ENCODE measurements around the gene TRMT1.

Gene TRMT1

DNA sequence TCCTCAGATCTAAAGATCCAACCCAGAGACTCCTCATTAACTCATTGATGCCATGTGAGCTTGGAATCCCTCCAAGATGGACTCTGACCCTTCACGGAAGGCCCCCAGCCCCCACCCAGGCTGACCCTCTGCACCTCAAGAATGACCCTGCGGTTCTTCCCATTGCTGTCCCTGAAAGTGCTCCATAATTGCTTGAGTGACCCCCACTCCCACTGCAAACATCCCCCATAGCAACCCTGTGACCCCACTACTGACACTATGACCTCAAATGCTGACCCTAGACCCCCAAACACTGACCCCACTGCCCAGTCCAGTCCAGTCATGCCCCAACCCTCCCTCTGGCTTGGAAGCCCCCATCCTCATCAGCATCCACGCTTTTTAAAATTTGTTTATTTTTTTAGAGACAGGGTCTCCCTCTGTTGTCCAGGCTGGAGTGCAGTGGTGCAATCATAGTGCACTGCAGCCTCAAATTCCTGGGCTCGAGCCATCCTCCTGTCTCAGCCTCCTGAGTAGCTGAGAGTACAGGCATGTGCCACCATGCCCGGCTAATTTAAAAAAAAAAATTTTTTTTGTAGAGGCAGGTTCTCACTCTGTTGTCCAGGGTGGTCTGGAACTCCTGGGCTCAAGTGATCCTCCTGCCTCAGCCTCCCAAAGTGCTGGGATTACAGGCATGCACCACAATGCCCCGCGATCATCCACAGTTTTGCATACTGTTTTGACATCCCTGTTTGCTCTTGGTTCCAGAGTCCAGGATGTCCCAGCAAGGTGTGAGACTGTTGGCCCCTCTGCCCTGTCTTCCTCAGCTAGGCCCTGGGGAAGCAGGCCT, 14.7 kb downstream of the TRMT1 start:
- DNase-seq, result peak; percentile 17

DNA sequence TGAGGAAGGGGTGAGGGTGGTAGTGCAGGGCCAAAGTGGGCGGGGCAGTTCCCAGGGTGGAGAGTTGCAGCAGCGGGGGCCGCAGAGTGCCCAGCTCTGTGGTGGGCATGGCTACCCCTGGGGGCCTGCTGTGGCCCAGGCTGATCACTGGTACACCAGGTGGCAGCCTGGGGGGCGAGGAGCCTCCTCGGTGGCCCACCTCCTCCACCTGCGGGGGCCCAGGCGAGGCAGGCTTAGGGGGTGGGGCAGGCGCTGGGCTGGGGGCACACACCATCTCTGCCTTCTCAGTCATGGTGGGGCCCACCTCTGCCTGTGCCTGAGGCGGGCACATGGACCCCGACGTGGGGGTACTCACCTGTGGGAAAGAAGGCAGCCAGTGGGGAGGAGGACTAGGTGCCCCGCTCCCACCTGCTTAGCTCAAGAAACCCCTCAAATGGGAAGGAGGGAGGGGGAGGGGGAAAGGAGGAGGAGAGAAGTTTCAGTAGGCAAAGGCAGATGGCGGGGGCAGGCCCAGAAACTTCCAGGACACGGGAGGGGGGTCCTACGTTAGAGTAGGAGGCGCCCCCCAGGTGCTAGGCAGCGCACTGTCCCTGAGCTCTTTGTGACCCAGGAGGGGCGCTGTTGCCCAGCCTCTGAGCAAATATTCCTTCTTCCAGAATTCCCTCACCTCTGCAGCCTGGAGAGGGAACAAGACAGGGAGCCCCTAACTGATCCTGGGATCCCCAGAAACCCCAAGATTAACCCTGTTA, 15.5 kb downstream of the TRMT1 start:
- DNase-seq, result peak; percentile 57

- peak; percentile 61 for DNase-seq
Observed at GRCh38 chr19:13100031-13100588, 16.4 kb downstream of the TRMT1 start.

- DNase-seq, result peak; percentile 63
Observed at GRCh38 chr19:13099073-13099999, 17.2 kb downstream of the TRMT1 start.

- DNase-seq, result peak; percentile 83
Observed at GRCh38 chr19:13098277-13099072, 18.1 kb downstream of the TRMT1 start.

DNA sequence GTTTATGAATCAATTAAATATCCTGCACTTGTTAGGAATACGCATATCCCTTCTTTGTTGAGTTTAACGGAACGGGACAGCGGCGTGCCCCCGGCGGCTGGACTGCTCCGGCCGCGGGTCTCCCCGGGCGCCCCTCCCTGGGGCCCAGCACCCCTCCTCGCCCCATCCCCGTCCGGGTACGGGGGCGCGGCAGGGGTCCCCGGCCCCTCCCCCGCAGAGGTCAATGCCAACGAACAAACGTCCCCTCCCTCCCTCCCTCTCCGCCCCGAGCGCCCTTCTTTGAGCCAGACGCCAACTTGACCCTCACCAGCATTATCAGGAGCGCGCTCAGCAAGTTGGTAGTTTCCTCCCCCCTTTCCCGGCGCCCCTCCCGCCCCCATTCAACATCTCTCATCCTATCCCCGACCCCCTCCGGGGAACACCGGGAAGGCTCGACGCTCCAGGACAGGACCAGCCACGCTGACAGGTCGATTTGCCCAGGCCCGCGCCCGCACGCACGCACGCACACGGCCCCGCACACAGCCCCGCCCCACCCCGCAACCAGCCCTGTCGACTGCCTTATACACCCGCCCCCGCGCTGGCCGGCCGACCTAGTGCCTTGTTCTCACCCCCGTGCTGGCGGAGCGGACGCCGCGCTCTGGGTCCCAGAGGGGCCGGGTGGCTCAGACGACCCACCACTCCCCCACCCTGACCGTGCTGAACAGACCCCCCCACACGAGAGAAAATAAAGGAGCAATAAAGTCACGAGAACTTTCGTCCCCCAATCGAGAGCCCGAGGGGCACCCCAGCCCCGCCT, 18.9 kb downstream of the TRMT1 start:
- peak; percentile 56 for DNase-seq

DNA sequence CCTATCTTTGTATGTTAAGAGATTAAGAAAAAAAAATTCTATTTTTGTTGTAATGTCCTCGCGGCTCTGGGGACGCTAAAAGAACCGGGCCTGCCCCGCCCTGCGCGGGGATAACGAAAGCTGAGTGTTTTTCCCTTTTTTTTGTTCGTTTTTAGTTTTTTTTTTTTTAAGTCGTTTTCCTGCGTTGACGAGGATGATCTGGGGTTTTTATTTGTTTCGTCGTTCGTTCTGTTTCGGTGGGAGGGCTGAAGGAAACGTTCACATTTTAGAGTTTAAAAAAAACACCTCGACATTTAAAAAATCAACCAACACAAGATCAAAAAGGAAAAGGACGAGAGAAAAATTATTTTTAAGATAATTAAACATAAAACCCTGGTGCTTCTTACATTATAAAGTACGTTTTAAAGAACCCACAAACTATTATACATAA, 19.5 kb downstream of the TRMT1 start:
- no peak for DNase-seq

DNA sequence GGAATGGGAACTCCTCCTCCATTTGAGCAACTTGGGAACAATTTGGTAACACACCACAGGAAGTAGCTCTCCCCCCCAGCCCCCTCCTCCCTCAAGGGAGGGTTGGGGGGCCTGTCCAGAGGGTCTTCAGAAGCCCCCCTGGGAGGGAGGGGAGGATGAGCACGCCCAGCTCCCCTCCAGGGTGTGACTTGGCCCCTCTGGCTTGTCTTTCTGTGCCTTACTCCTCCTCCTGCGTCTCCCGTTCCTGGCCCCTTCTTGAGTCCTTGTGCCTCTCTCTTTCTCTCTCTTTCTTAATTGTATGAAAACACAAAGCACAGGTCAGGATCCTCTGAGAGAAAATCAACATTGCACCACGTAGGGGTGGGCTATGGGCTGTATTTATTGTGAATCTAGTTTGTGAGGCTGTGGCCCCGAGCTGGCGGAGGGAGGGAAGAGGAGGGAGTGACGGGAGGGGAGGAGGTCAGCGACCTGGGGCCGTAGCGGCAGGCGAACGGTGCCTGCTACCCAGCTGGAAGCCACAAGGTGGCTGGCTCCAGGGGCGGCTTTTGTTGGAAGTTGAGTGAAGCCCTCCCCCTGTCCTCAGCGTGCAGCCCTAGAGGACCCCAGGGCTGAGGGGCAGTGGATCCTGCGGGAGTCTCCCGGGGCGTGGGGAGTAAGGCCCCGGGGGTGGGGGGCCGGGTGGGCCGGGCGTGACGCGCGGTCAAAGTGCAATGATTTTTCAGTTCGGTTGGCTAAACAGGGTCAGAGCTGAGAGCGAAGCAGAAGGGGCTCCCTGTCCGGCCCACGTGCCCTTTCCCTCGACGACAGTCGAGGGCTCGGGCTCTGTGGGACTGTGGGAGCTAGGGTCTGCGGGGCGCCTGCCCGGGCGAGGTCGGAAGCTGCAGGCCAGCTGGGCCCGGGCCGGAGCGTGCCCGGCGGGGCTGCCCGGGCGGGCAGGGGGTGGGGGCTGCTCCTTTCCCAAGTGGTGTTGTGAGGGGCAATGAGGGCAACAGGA, 20.3 kb downstream of the TRMT1 start:
- DNase-seq, result no peak

GRCh38 chr19:13095393-13095784, 21.2 kb downstream of the TRMT1 start:
- no peak for DNase-seq

DNA sequence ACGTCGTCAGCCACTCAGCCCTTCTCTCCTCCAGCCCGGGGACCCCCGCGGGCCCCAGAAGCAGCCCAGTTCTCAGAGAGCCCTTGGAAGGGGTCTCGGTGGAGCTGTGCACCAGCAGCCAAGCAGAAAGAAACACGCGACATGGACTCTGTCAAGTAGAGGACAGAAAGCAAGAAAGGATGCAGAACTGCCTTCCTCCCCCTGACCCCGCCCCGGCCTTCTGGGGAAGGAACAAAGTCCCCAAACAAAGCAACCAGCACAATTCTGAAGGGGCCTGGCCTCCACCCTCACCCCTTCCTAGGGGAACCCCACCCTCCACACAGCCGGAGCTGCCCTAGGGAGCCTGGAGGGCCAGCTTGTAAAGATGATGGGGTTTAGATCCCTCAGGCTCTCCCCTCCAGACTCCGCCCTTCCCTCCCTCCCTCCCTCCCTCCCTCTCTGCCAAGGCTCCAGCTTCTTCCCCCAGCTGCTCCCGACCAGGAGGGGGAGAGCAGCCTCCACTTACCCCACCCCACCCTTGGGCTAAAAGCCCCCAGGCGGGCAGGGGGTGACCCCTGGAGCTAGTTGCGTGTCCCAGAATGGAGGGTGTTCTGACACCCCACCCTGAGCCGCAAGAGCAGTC, 21.7 kb downstream of the TRMT1 start:
- DNase-seq, result peak; percentile 57

- DNase-seq, result peak; percentile 64
Observed at GRCh38 chr19:13094106-13094504, 22.4 kb downstream of the TRMT1 start.

DNA sequence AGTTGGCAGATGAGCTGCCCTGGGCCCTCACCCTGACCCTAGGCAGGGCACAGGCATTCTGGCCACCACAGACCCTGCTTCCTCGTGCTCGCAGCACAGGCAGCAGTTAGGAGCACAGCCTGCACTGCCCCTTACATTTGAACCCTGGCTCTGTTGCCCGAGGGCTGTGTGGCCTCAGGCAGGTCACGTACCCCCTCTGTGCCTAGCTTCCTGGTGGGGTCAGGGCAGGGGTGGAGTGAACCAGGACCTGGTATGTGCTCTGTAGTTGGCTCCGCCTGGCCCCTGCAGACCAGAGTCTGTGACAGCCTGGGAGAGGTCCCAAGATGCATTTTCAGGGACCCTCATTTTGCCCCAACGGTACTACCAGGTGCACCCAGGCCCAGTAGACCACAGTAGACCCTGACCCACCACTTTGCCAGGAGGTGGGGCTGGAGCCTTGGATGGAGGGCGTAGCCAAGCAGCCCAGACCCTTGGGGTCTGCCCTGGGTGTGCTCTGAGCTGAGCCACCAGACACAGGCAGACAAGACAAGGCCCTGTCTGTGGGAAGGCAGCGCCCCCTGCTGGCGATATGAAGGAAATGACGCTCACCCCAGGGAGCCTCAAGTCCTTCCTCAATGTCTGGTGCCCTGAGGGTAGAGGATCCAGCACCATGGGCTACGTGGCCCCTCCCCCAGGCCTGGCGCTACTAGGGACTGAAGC, 23.0 kb downstream of the TRMT1 start:
- peak; percentile 86 for DNase-seq

GRCh38 chr19:13092606-13093235, 23.8 kb downstream of the TRMT1 start:
- no peak for DNase-seq

DNA sequence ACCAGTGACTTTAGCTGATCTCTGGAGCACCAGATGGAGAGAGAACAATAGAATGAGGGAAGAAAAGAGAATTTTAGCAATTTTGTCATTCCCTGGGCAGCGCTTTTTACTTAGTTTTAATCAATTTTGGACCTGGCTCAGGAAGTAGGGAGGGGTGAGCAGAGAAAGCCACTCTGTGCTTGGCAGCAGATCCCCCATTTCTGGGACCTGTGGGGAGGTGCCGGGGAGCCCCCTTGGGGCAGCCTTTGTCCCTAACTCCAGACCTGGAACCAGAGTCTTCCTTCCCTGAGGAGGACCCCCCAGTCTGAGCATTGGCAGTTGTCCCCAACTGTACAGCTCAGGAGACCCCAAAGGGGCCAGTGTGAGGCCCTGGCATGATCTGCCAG, 24.4 kb downstream of the TRMT1 start:
- no peak for DNase-seq

GRCh38 chr19:13091400-13092157, 25.0 kb downstream of the TRMT1 start:
- peak; percentile 93 for DNase-seq

DNA sequence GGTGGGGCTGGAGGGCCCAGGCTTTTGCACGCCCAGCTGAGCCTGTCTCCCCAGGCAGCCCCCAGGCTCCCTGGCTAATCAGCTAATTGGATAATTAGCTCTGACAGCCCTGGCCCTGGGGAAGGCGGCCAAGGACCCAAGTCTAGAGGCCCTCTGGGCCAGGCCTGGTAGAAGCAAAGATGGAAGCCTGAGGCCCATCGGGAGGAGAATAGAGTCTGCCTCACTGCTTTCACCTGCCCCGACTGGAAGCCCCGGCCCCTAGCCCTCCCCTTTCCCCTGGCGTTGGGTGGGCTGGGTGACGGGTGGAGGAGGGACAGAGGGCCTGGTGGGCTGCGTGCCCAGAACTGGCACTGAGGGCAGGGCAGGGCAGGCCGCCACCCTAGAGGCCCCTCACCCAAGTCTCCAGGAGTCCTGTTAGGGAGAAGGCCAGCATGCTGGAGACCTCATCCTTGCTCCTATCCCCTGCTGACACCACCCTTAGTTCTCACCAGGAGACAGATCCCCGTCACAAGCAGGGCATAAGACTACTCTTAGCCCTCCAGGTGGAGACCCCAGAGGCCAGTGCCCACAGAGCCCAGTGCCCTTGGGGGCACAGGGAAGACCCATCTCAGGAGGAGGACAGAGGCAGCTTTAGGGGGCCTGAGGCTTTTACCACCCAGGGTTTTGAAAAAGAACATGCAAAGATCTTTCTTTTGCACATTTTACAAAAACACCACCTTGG, 25.9 kb downstream of the TRMT1 start:
- no peak for DNase-seq

Measured in left hindlimb (tissue), 1 donor.